GM12865 (cell line): Measurements from ENCODE around the gene ESYT2.

Experiments used
- DNase-seq: peaks from one replicate; pipeline ENCODE4 v3.0.0; 2010; ENCODE audit warnings: low read depth
- H3K4me3 ChIP-seq: 2 replicates; pipeline ENCODE4 v1.5.1; 2011; ENCODE audit warnings: mild to moderate bottlenecking, low read depth, low read length, control low read depth
- TF ChIP-seq, protein P1 (sequence below): IDR thresholded peaks from 2 replicates; pipeline ENCODE4 v1.5.1; 2011; ENCODE audit warnings: low read length, control low read depth, low read depth, inconsistent platforms; ENCODE audit not compliant: insufficient read depth; ENCODE audit errors: missing control alignments

The ESYT2 gene

DNA sequence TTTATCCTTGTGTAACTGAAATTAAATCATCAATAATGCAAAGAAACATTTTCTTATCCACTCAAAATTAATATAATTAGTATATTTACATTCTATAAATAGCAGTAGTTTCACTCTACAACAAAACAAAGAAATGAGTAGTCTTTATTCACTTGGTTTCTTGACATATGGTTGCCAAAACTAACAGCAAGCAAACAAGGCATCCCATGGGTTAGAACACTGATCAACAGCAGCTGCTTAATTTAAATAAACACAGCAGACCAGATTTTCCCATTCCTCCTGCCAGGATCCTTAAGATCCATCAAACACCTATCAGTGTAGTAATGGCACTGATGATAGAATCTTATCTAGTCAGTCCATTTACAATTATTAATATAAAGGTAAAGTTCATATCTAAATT is 146.9 kb downstream of the ESYT2 start:
- TF ChIP-seq, protein P1, sequence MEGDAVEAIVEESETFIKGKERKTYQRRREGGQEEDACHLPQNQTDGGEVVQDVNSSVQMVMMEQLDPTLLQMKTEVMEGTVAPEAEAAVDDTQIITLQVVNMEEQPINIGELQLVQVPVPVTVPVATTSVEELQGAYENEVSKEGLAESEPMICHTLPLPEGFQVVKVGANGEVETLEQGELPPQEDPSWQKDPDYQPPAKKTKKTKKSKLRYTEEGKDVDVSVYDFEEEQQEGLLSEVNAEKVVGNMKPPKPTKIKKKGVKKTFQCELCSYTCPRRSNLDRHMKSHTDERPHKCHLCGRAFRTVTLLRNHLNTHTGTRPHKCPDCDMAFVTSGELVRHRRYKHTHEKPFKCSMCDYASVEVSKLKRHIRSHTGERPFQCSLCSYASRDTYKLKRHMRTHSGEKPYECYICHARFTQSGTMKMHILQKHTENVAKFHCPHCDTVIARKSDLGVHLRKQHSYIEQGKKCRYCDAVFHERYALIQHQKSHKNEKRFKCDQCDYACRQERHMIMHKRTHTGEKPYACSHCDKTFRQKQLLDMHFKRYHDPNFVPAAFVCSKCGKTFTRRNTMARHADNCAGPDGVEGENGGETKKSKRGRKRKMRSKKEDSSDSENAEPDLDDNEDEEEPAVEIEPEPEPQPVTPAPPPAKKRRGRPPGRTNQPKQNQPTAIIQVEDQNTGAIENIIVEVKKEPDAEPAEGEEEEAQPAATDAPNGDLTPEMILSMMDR, result no peak
- DNase-seq, result no peak
- no peak overlapping the region for H3K4me3 ChIP-seq
